ENCODE data around the gene PARP12.

Gene PARP12

DNA sequence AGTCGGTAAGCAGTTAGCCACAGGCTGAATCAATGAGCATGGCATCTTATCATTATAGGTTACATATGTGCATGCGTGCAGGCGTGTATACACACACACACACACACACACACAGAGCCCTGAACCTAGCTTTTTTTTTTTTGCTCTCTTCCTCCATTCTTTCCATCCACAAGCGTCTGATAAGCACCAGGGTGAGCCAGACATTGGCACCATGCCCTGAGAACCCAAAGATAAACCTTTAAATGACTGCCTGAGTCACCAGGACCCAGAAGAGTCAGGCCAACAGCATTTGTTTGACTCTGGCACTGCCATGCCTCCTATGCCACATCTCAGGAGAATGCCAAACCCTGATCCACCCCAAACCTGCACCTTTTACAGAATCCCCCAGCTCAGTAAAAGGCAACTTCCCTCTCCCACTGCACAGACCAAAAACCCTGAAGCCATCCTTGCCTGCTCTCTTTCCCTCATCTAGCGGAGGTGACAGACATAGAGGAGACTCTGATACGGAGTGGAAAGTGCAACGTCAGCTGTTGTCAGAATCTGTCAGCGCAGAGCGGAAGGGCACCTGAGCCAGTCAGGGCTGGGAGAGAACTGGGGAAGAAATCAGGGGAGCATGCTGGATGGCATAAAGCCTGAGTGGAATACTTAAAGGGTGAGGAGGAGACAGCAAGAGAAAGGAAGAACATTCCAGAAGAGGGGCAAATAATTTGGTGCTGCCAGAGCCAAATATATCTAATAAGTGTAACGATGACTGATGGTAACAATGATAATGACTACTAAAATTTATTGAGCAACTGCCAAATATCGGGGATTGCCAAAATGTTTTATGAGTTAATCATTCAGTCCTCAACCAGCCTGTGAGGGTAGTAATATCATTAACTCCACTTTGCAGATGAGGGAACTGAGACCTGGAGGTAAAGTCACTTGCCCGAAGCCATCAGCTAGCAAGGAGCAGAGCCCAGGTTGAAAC is 3.2 kb downstream of the PARP12 start:
- peak; percentile 45 for DNase-seq (ENCODE audit: low read depth)

DNA sequence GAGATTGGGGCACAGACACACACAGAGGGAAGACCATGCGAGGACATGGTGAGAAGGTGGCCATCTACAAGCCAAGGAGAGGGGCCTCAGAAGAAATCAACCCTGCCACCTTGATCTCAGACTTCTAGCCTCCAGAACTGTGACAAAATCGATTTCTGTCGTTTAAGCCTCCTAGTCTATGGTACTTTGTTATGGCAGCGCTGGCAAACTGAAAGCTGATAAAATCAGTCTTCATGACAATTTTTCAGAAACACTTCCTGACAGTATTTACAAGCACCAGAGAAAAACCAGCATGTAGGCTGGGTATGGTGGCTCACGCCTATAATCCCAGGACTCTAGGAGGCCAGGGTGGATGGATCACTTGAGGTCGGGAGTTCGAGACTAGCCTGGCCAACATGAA is 4.2 kb downstream of the PARP12 start:
- no peak for DNase-seq (ENCODE audit: low read depth)

DNA sequence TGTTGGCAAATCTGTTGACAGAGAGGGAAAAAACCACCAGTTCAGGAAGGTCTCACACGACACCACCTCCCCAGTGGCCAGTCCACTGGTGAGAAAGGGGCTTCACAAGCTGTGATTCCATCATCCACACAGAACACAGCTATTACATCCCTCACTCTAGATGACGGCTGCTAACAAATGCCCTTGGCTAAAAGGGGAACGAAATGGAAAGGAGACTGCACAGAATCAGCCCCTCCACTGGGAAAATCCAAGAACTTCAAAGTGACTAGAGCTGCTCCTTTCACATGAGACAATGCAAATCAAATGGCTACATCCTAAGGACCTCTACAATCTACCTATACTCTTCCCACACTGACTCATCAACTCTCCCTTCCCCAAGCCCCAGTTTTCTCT is 5.6 kb downstream of the PARP12 start:
- DNase-seq (ENCODE audit: low read depth) = no peak

DNA sequence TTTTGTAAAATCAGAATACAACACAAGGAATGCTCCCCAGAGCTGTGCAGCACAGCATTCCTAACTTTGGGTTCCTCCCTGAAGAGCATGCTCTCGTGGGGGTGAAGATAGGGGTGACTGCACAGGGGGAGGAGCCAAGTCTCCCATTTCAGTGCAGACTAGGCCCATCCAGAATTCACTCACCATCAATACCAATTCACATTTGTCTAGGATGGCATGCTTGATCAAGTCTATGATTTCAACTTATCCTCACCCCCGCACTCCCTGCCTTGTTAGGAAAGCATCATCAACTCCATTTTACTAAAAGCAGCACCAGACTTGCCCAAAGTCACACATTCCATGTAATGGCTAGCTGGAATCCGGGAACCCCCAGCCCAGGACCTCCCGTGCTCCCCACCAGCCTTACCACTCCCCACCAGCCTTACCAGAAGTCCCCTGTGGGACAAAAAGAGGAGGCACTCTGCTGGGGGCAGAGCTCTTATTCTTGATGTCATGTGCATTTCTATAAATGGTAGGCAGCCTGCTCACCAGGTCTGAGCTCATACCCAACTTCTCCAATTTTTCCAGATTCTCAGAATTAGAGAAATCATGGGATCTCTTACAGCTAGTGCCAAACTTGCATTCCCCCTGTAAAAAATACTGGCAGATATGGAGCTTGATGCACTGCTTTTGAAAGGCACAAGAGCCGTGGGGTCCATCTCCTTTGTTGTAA is 6.2 kb downstream of the PARP12 start:
- no peak for DNase-seq (ENCODE audit: low read depth)

DNA sequence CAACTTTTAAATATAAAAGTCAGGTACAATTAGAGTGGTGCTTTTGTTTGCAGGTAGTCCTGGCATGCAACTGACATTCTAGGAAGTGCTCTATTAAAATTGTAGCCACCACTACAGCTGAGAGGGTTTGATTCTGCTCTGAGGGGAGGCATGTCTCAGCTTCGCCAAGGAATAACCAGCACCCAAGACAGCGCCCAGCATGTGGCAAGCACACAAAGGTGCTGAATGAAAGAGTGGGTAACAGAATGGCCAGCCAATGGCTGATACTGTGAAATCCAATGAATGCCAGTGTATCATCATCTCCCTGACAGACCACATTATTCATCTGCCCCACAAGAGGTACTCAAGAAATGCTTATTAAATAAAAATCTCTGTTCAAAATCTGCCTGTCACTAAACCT is 6.9 kb downstream of the PARP12 start:
- no peak for DNase-seq (ENCODE audit: low read depth)

DNA sequence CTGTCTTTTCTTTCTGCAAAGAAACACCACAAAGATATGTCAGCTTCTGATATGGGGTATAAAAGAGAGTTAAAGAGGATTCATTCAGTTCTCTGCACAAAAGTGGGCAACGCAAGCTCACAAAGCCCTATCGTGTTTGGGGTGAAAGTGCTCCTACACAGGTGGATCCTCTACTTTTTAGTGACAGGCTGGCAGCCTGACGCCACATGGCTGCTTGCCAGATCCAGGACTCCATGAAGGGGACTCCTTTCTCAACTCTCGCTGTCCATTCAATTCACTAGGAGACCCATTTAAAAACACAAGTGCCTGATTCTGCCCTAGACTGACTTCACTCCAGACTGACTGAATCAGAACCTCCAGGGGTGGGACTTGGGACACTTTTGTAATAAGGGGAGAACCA is 8.0 kb downstream of the PARP12 start:
- no peak for DNase-seq (ENCODE audit: low read depth)

DNA sequence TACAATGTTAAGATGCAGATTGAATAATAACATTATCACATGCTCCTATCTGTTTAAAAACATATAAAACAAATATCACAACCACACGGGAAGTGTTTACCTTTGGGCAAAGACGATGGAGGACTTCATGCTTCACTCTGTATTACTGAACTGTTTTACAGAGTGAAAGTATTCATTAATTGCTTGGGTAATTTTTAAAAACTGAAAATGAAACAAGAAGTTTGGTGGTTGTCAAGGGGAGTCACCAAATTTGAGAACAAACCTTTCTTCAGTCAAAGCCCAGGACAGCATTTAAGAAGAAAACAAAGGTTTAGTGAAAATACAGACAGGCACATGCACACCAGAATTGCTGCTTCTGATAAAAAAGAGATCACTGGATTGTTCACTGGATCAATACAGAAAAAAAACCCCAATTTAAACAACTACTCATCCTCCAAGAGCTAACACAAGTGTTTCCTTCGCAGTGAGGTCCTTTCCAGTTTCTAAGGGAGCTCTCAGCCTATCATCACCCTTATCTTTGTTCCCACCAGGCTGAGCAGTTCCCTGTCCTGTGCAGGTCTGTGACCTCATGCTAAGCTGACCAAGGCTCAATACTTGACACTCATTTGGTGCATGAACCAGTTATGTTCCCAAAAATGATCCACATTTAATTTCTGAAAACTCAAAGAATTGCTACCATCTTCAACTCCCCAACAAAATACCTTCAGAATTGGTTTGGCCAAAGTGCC is 8.8 kb downstream of the PARP12 start:
- no peak for DNase-seq (ENCODE audit: low read depth)

DNA sequence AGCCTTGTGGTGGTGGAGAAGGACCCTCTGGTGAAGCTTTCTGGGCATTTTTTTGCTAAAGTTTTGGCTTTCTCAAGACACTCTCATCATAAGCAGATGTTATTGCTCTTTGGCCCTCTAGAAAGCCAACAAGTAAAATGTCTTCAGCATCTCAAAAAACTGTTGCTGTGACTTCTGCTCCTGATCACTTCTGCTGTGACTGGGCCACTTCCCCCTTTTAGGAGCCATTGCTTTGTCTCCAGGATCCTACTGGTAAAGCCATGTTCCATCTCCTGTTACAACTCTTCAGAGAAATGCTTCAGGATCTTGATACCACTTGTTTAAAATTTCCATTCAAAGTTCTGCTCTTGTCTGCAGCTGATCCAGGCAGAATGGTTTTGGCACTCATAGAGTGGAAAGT is 10.9 kb downstream of the PARP12 start:
- no peak for DNase-seq (ENCODE audit: low read depth)

DNA sequence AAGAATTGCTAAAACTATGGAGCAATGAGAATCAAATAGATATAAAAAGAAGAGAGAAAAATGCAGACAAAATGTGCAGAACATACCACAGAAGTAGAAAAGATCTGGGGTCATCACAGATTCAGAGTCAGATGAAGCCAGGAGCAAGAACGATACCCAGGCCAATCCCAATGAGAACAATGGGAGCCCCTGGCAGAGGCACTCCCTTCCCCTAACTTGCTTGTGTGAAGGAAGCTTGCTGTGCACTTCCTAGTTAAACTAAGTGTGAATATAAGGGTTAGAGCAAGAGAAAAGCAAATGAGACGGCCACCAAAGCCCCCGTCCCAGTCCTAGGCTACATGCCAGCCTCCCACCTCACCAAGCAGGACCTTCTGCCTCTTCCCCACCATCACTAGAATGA is 12.7 kb downstream of the PARP12 start:
- DNase-seq (ENCODE audit: low read depth) = no peak

DNA sequence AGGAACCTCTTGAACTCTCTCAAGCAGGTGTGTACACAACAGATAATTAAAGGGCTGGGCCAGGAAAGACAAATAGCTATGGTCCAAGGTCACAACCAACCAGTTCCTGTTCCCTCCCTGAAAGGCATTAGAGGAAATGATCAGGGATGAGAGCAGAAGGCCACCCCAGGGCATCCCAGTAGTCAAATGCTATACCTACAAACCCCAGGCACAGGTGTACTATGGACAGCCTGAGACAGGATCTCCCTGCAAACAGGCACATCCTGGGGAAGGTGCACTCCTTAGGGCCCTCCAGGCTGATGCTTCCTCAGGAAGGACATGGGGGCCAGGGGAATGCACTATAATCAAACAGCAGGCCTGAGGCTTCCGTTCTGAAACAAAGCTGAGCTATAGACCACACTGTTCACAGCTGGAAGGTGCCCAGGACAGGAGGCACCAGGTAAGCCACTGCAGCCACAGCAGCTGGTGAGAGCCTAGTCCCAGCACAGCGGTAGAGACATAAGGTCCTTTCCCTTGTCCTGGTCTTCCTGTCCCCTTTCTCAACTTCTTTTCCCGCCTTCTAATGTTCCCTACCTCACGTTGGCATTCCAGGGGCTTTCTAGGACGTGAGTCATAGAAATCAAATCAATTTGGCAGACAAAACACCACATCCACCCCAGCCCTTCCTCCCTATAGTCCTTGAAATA is 13.3 kb downstream of the PARP12 start:
- DNase-seq (ENCODE audit: low read depth) = no peak

DNA sequence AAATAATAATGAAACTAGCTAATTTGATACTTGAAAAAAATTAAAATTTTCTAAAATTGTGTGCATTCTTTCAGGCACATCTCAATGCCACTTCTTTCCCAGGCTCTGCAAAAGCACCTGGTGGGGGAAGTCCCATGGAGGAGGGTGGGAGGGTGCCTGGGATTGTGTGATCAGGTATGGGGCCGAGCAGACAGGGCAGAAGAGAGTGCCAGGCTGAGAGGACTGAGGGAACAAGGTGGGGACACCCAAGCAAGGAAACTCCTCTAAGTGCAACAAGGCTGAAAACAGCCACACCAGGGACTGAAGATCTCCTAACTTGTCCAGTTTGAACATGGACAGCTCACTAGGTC is 13.8 kb downstream of the PARP12 start:
- no peak for DNase-seq (ENCODE audit: low read depth)

DNA sequence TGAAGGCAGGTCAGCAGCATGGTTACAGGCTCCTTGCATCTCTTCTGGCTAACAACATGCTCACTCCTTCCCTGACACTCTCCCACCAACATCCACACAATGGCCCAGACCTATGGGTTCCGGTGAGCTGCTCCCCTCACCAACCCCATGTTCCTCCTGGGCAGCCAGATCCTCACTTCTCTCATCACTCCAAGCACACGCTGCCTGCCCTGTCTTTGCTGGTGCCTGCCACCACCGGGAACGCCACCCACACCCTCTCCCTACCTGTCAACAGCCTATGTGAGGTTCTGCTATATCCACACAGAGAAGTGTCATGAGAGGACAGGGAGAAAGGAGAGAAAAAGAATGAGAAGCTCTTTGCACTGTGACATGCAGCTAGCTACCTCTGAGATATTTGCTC is 14.6 kb downstream of the PARP12 start:
- no peak for DNase-seq (ENCODE audit: low read depth)

DNA sequence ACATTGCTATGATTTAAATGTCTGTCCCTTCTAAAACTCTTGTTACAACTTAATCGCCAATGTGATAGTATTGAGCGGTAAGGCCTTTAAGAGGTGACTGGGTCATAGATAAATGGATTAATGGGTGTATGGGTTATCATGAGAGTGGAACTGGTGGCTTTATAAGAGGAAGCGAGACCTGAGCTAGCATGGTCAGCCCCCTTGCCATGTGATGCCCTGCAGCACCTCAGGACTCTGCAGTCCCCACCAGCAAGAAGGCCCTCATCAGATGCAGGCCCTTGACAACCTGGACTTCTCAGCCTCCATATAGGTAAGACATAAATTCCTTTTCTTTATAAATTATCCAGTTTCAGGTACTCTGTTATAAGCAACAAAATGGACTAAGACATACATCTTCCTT is 15.6 kb downstream of the PARP12 start:
- no peak for DNase-seq (ENCODE audit: low read depth)

DNA sequence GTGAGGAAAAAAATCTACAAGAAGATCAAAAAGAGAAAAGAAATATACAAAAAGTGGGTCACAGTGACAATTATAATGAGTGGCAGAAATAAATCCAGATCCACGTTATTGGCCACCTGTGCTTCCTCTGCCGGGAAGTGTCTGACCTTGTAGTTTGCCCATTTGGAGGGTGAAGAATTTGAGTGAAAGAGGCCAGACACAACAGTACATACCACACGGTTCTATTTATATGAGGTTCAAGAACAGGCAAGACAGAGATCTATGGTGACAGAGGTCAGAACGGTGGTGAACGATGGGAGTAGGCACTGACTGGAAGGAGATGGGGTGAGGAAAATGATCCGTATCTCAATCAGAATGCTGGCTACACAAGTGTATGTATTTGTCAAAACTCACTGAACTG is 17.1 kb downstream of the PARP12 start:
- no peak for DNase-seq (ENCODE audit: low read depth)

DNA sequence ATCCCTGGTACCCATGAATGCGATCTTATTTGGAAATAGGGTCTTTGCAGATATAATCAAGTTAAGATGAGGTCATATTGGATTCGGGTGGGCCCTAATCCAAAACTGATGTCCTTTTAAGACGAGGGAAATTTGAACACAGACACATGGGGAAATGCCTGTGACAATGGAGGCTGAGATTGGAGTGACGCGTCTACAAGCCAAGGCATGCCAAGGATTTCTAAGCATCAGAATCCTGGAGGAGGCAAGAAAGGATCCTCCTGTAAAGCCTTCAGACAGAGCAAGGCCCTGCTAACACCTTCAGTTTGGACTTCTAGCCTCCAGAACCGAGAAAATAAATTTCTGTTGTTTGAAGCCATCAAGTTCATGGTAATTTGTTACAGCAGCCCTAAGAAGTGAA is 18.5 kb downstream of the PARP12 start:
- no peak for DNase-seq (ENCODE audit: low read depth)

DNA sequence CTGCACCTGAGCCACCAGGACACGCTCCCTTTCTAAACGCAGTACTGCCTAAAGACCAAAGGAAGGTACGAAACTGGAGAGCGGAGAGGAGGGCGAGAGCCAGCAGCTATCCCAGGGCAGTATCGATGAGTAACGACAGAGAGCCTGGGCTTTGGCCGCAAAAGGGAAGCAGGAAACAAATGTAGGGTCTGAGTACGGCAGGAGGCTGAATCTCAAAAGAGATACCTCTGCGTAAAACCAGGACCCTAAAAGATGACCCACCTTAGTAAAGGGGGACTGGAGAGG is 20.4 kb downstream of the PARP12 start:
- DNase-seq (ENCODE audit: low read depth) = no peak

DNA sequence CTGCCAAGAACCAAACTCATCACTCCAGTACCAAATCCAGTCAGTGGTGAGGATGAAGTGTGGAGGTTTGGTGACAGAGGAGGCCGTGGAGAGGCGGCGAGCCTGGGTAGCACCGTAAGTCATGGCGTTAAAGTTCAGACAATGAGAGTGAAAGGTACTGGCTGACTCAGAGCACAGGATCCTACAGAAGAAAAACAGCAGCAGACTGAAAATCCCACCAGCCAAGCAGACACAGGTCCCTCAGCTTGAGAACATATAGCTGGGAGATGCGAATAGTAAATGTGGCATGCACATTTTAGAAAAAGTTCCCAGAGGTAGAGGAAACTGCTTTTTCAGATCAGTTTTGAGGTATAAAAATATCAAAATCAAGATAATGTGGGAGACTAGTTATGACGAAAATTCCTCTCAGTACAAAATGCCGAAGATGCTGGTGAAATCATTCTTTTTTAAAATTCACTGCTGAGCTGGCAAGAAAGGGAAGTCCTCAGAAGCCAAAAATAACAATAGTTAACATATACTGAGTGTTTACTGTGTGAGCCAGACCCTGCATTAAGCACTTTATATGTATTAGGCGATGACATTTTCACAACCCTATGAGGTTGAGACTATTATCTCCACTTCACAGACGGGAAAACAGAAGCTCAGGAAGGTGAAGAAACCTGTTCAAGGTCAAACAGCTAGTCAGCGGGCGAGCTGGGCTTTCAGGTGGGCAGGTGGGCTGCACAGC is 20.9 kb downstream of the PARP12 start:
- DNase-seq (ENCODE audit: low read depth) = no peak

DNA sequence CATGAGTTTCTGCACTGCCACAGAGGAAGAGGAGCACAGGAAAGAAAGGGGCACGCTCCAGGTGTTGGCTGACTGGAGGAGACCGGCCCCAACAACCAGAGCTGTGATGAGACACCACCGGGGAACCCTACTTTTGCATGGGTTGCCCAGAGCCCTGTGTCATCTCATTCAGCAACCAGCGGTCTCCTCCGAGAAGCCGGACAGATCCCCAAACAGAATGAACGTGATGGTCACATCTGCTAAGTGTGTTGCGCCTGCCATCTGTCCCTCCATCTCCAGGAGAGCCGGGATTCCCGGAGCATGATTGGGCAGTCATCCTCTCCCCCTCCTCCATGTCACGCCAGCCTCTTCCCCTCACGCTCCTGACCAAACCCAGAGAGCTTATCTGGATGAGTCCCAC is 22.9 kb downstream of the PARP12 start:
- DNase-seq (ENCODE audit: low read depth) = no peak

DNA sequence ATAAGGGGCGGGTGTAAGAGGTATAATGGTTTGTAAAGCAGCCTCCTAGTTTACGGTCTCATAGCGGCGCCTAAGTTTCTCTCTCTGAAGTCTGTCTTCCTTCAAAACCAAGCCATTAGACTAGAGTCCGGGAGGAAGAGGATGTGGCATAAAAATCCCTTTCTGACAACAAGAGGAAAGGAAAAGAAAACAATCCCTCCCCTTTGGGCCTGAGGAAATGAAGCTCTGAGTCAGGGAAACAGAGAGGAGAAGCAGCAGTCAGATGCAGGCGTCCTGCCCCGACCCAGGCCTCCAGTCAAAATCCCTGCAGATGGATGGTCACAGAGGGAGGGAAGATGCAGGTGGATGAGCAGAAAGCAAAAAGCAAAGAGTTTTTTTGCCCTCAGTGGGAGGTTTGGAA is 23.7 kb downstream of the PARP12 start:
- no peak for DNase-seq (ENCODE audit: low read depth)

DNA sequence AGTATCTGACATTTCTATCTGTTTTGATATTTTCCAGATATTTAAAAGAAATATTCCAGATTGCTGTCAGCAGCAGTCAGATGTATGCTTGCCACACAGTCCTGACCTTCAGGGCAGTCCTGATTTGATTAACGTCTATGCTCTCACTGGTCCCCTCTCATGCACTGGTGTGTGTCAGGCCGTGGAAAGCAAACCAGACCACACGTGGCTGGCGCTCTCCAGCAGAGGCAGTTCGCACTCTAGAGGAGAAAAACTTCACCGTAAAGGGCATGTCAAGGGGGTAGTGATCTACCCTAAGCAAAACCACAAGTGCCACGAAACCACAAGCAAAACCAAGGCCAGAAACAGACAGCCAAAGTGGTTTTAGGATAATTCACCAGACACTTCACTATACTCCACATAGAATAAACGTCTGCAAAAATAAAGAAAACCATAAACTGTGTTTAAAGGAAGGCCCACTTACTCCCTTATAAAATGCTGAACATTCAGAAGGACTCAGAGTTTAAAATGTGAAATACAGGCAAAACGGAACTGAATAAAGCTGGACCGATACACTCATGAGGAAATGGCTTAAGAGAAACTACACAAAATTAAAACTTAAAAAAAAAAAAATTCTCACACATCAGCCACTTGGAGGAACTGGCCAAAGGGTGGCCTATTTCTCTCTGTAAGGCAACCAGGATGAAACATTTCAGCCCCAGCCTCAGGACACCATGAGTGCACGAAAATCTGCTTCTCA is 26.4 kb downstream of the PARP12 start:
- DNase-seq (ENCODE audit: low read depth) = no peak
